Measurements from ENCODE around the gene EPHB3. TPM values are rescaled to one million over a fixed set of nuclear protein-coding genes. Genes with fewer than 3 reads are reported as not detected.
"Not testable (repeated sequence)": the region's sequence is repeated elsewhere in the genome, so short reads cannot be mapped to it uniquely, and the experiment has no call there.

EPHB3 gene
- total RNA-seq, 1 donor from 2014 or later, result 0.10 TPM

- intact Hi-C loops (cut with micrococcal nuclease), result no loop called here
Measured at GRCh38 chr3:184618811-184619210, 57.2 kb downstream of the EPHB3 start.

GRCh38 chr3:184619369-184619768 lies 57.8 kb downstream of the EPHB3 start:
- intact Hi-C loops (cut with micrococcal nuclease), result no loop called here

- intact Hi-C loops (cut with micrococcal nuclease), result no loop called here
Measured at GRCh38 chr3:184619787-184620430, 58.3 kb downstream of the EPHB3 start.

GRCh38 chr3:184620475-184621119 lies 59.0 kb downstream of the EPHB3 start:
- intact Hi-C loops (cut with micrococcal nuclease), result no loop called here

GRCh38 chr3:184622156-184622555 lies 60.6 kb downstream of the EPHB3 start:
- intact Hi-C loops (cut with micrococcal nuclease), result not testable (repeated sequence)

- intact Hi-C loops (cut with micrococcal nuclease), result no loop called here
Measured at GRCh38 chr3:184626923-184627322, 65.3 kb downstream of the EPHB3 start.

GRCh38 chr3:184629555-184630160 lies 68.1 kb downstream of the EPHB3 start:
- intact Hi-C loops (cut with micrococcal nuclease), result no loop called here

- intact Hi-C loops (cut with micrococcal nuclease), result no loop called here
Measured at GRCh38 chr3:184630861-184631471, 69.4 kb downstream of the EPHB3 start.

GRCh38 chr3:184631472-184631861 lies 69.9 kb downstream of the EPHB3 start:
- intact Hi-C loops (cut with micrococcal nuclease), result no loop called here

Other genes with a start within 250 kb of the EPHB3 start
- gene EIF4G1, start 247.2 kb upstream of the EPHB3 start, total RNA-seq, result 387 and 410 TPM in 2 replicates
- 6.6 and 6.7 TPM in 2 replicates for gene FAM131A, start 224.2 kb upstream of the EPHB3 start, total RNA-seq
- gene CLCN2, start 200.2 kb upstream of the EPHB3 start, total RNA-seq, result 3.7 and 4.9 TPM in 2 replicates
- gene POLR2H, start 200.1 kb upstream of the EPHB3 start, total RNA-seq, result 89.9 and 91.2 TPM in 2 replicates
- gene THPO, start 183.6 kb upstream of the EPHB3 start, total RNA-seq, result not detected in 2 replicates
- not detected in 2 replicates for gene CHRD, start 181.7 kb upstream of the EPHB3 start, total RNA-seq
- 8.6 and 9.0 TPM in 2 replicates for gene MAGEF1, start 150.3 kb downstream of the EPHB3 start, total RNA-seq

Data from T-helper 1 cell treated with Interleukin-12 subunit alpha and Interleukin-12 subunit beta and Interleukin-4 antibody, amounts not matched to agents 30 ng/mL and 1 ng/mL, for 36 hours (primary cell).